Activated CD8-positive, alpha-beta memory T cell treated with anti-CD3 and anti-CD28 coated beads for 48 hours (primary cell): ENCODE results near the gene SPIN1.
A peak's percentile ranks its signal among the peaks of the same experiment; 100 is the strongest.
"Not testable (repeated sequence)": the region's sequence is repeated elsewhere in the genome, so short reads cannot be mapped to it uniquely, and the experiment has no call there.

ENCODE experiments used
- DNase-seq, 3 experiments: peaks; one replicate each; pipeline ENCODE4 v3.0.0-alpha.2; 2020; ENCODE audit warnings: low read depth in 2 of 3, low spot score in 2 of 3

Gene SPIN1

GRCh38 chr9:88388203-88388885 lies at the start of gene SPIN1:
TSS of gene SPIN1 (plus strand) at chr9:88388444. CDS start at chr9:88426540, 38,096 bp downstream.
- peak; percentile 58 to 83 (median 61) for DNase-seq

GRCh38 chr9:88339317-88339716 lies 48.9 kb upstream of the SPIN1 start:
- no peak for DNase-seq

GRCh38 chr9:88342246-88342645 lies 46.0 kb upstream of the SPIN1 start:
- DNase-seq: no peak

GRCh38 chr9:88344013-88344412 lies 44.2 kb upstream of the SPIN1 start:
- no peak for DNase-seq

- DNase-seq: not testable (repeated sequence)
Measured at GRCh38 chr9:88350354-88350753, 37.9 kb upstream of the SPIN1 start.

GRCh38 chr9:88355166-88355565 lies 33.1 kb upstream of the SPIN1 start:
- no peak for DNase-seq

GRCh38 chr9:88357250-88357649 lies 31.0 kb upstream of the SPIN1 start:
- DNase-seq: not testable (repeated sequence)

- no peak for DNase-seq
Measured at GRCh38 chr9:88358723-88359122, 29.5 kb upstream of the SPIN1 start.

GRCh38 chr9:88359974-88360373 lies 28.3 kb upstream of the SPIN1 start:
- DNase-seq: no peak

GRCh38 chr9:88362681-88363080 lies 25.6 kb upstream of the SPIN1 start:
- DNase-seq: no peak

GRCh38 chr9:88363661-88364060 lies 24.6 kb upstream of the SPIN1 start:
- DNase-seq: no peak

- no peak for DNase-seq
Measured at GRCh38 chr9:88364706-88365105, 23.5 kb upstream of the SPIN1 start.

GRCh38 chr9:88370346-88370745 lies 17.9 kb upstream of the SPIN1 start:
- DNase-seq: no peak

- DNase-seq: no peak
Measured at GRCh38 chr9:88372103-88372654, 16.1 kb upstream of the SPIN1 start.

- no peak for DNase-seq
Measured at GRCh38 chr9:88373045-88373444, 15.2 kb upstream of the SPIN1 start.

- no peak for DNase-seq
Measured at GRCh38 chr9:88378317-88378716, 9.9 kb upstream of the SPIN1 start.

GRCh38 chr9:88379352-88379751 lies 8.9 kb upstream of the SPIN1 start:
- no peak for DNase-seq

- DNase-seq: no peak
Measured at GRCh38 chr9:88380118-88380517, 8.1 kb upstream of the SPIN1 start.

GRCh38 chr9:88381322-88381721 lies 6.9 kb upstream of the SPIN1 start:
- DNase-seq: not testable (repeated sequence)

- no peak for DNase-seq
Measured at GRCh38 chr9:88383176-88383575, 5.1 kb upstream of the SPIN1 start.

GRCh38 chr9:88386137-88386536 lies 2.1 kb upstream of the SPIN1 start:
- DNase-seq: not testable (repeated sequence)

GRCh38 chr9:88387036-88387551 lies 1.1 kb upstream of the SPIN1 start:
- peak in 1 of 3 experiments; percentile 3 for DNase-seq
